Metanephros (tissue), 1 donor: ENCODE results near the gene MCOLN3. TPM values are rescaled to one million over a fixed set of nuclear protein-coding genes. Genes with fewer than 3 reads are reported as not detected.

Source experiments
- total RNA-seq: library from RNA; depleted of rRNA; stranded (reverse); fragments of >200 nt; gene quantifications from one replicate; pipeline ENCODE4 v1.2.3, GENCODE V29; 2014

The MCOLN3 gene
- total RNA-seq: 5.3 TPM

GRCh38 chr1:85048296-85049064 is at the start of gene MCOLN3:
Gene MCOLN3, minus strand, starts transcription at chr1:85048500. Its CDS starts 3,140 bp downstream, at chr1:85045360.

DNA sequence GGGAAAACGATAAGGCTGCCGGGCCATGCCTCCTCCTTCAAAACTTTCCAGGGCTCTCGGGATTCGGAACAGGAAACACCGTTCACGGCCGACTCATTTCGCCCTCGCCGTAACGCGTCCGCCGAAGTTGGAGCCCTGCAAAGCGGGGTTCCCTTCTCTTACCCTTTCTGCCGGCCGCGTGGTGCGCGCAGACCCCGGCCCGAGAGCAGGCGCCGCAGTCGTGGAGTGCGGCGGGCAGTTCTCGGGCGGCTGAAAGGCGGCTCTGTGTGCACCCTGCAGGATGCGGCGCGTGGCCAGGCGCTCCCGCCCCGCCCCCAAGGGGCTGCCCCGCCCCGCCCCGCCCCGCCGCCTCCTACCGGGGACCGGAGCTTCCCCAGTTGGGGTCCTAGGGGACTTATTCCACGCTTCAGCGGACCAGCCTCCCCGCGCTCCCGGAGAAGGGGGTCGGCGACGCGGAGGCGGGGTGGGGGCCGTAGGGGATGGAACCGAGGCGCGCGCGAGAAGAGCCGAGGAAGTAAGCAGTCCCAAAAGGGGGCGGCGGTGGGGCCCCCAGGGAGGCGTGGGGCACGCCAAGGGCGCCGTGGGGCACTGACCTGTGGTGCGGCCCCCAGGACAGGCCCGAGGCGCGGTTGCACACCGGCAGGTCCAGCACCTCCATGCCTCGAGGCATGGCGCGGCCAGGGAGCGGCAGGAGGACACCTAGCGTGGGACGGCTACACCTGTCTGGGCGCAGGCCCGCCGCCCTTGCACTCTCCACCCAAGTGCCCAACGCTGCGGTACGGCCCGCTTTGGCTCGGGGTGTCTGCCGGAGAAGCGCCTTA is 51.2 kb downstream of the MCOLN3 start, which contains the start of gene MCOLN2:
Gene MCOLN2, minus strand, starts transcription at position 268 of the 821 bp plus-strand sequence. Its CDS starts 241 bp downstream, at position 27.

Other genes with a start within 250 kb of the MCOLN3 start
- 2.0 TPM for gene LPAR3, start 155.3 kb downstream of the MCOLN3 start, total RNA-seq
- 0.93 TPM for gene MCOLN2, start 51.4 kb downstream of the MCOLN3 start, total RNA-seq
- gene SYDE2, start 152.5 kb upstream of the MCOLN3 start, total RNA-seq: 19.5 TPM
- gene C1orf52, start 211.2 kb upstream of the MCOLN3 start, total RNA-seq: 20.9 TPM
- 27.2 TPM for gene BCL10, start 228.1 kb upstream of the MCOLN3 start, total RNA-seq